ENCODE data around the gene PLIN3. TPM values are rescaled to one million over a fixed set of nuclear protein-coding genes. Genes with fewer than 3 reads are reported as not detected.
"Not testable (repeated sequence)": the region's sequence is repeated elsewhere in the genome, so short reads cannot be mapped to it uniquely, and the experiment has no call there.

Gene PLIN3
- total RNA-seq, 1 donor, result 193 TPM

- no peak for DNase-seq (ENCODE audit: low read depth)
Observed at GRCh38 chr19:4802711-4803110, 64.8 kb downstream of the PLIN3 start.

GRCh38 chr19:4801085-4801619 is 66.3 kb downstream of the PLIN3 start:
- DNase-seq (ENCODE audit: low read depth), result no peak
- TF ChIP-seq CTCF (IDR thresholded peaks at IDR 0.05; ENCODE audit: insufficient read depth, low read depth, low read length), result no peak
- no peak overlapping the region for H3K4me3 ChIP-seq (ENCODE audit: low read depth, low read length)

More at GRCh38 chr19:4802711-4803110, 64.8 kb downstream of the PLIN3 start:
- TF ChIP-seq CTCF (IDR thresholded peaks at IDR 0.05; ENCODE audit: insufficient read depth, low read depth, low read length), result no peak
- no peak overlapping the region for H3K4me3 ChIP-seq (ENCODE audit: low read depth, low read length)

GRCh38 chr19:4800591-4801081 is 66.8 kb downstream of the PLIN3 start:
- no peak for DNase-seq (ENCODE audit: low read depth)
- no peak overlapping the region for H3K4me3 ChIP-seq (ENCODE audit: low read depth, low read length)
- TF ChIP-seq CTCF (IDR thresholded peaks at IDR 0.05; ENCODE audit: insufficient read depth, low read depth, low read length), result no peak

- DNase-seq (ENCODE audit: low read depth), result no peak
- TF ChIP-seq CTCF (IDR thresholded peaks at IDR 0.05; ENCODE audit: insufficient read depth, low read depth, low read length), result no peak
- H3K4me3 ChIP-seq (ENCODE audit: low read depth, low read length), result no peak overlapping the region
Observed at GRCh38 chr19:4795400-4795799, 72.1 kb downstream of the PLIN3 start.

GRCh38 chr19:4794971-4795370 is 72.5 kb downstream of the PLIN3 start:
- H3K4me3 ChIP-seq (ENCODE audit: low read depth, low read length), result no peak overlapping the region

GRCh38 chr19:4793278-4793677 is 74.2 kb downstream of the PLIN3 start:
- not testable (repeated sequence) for H3K4me3 ChIP-seq (ENCODE audit: low read depth, low read length); DNase-seq (ENCODE audit: low read depth)

More at GRCh38 chr19:4794971-4795370, 72.5 kb downstream of the PLIN3 start:
- no peak for TF ChIP-seq CTCF (IDR thresholded peaks at IDR 0.05; ENCODE audit: insufficient read depth, low read depth, low read length)
- no peak for DNase-seq (ENCODE audit: low read depth)

GRCh38 chr19:4792866-4793195 is 74.6 kb downstream of the PLIN3 start:
- DNase-seq (ENCODE audit: low read depth), result not testable (repeated sequence)
- peak overlapping the region; percentile 81 for H3K4me3 ChIP-seq (ENCODE audit: low read depth, low read length)

GRCh38 chr19:4792019-4792865 is 75.2 kb downstream of the PLIN3 start:
- DNase-seq (ENCODE audit: low read depth), result not testable (repeated sequence)
- peak overlapping the region; percentile 81 for H3K4me3 ChIP-seq (ENCODE audit: low read depth, low read length)

Measured in fibroblast of villous mesenchyme (primary cell).